Hematopoietic multipotent progenitor cell treated with erythropoietin and hydrocortisone succinate and interleukin-3 and kit ligand, for 6 days (in vitro differentiated cells): Measurements from ENCODE around the gene ENDOV.

Experiments used
- DNase-seq: peaks from one replicate; pipeline ENCODE4 v3.0.0-alpha.2; 2015

The ENDOV gene

GRCh38 chr17:80471922-80472321 is 57.0 kb downstream of the ENDOV start:
- DNase-seq = no peak

DNA sequence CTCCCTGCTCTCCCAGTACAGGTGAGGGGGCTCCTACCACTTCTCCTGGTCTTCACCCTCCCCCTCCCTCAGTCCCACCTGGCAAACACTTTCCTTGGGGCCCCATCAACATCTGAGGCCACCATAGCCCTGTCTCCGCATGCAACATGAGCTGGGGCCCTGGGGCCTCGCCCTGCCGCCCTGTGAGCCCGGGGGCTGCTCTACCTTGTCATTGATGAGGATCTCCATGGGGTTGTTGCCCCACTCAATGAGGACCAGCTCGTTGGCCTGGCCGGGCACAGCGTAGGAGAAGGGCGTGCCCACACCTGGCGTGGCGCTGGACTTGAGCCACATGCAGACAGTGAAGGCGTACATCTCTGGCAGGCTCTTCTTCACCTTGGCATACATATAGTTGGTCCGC is 58.0 kb downstream of the ENDOV start:
- DNase-seq = no peak

DNA sequence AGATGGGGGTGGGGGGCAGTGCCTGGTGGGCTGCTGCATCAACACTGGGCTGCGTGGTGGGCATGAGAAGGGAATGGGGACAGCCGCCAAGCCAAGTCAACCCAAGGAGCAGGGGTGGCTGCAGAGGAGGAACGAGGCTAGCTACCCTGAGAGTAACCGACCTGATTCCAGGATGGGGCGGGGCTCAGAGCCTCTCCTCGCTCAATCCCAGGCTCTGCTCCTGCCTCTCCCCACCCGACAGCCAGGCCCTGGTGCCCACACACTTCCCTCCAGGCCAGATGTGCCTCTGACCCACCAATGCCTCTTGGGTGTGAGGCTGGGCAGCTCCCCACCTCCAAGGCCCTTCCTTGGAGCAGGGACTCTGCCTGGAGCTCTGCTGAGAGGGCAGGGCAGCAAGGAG is 58.7 kb downstream of the ENDOV start:
- DNase-seq = no peak

DNA sequence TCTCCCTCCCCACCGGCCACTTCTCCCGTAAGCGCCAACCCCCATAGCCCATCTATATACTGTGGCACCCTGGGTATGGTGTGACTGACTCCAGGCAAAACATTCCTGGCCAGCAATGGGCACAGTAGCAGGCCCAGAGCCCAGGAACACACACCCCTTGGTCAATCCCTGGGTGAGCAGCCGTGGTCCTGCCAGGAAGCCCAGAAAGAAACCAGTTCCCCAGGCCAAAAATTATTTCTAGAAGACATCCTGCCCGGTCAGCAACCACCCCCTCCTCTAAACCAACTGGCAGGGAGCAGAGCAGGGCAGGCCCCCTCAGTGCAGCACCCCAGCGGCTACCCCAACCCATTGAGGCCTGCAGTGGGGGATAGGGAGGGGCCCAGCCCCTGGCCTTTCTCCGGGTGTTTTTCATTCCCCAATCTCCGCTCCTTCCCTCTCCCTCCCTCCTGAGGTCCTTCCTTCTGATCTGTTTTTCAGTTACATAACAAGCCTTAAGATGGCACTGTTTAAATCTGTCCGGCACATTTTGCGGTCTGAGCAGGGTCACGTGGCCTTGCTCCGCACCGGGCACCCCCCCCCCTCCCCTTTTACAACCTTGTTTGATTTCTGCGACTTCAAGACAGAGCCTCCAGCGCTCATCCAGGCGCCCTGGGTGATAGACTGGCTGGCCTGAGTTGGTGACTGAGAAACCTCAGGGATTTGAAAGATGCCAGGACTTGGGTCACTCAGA is 59.4 kb downstream of the ENDOV start:
- DNase-seq = peak; percentile 62

GRCh38 chr17:80474961-80475909 is 60.3 kb downstream of the ENDOV start:
- DNase-seq = no peak

DNA sequence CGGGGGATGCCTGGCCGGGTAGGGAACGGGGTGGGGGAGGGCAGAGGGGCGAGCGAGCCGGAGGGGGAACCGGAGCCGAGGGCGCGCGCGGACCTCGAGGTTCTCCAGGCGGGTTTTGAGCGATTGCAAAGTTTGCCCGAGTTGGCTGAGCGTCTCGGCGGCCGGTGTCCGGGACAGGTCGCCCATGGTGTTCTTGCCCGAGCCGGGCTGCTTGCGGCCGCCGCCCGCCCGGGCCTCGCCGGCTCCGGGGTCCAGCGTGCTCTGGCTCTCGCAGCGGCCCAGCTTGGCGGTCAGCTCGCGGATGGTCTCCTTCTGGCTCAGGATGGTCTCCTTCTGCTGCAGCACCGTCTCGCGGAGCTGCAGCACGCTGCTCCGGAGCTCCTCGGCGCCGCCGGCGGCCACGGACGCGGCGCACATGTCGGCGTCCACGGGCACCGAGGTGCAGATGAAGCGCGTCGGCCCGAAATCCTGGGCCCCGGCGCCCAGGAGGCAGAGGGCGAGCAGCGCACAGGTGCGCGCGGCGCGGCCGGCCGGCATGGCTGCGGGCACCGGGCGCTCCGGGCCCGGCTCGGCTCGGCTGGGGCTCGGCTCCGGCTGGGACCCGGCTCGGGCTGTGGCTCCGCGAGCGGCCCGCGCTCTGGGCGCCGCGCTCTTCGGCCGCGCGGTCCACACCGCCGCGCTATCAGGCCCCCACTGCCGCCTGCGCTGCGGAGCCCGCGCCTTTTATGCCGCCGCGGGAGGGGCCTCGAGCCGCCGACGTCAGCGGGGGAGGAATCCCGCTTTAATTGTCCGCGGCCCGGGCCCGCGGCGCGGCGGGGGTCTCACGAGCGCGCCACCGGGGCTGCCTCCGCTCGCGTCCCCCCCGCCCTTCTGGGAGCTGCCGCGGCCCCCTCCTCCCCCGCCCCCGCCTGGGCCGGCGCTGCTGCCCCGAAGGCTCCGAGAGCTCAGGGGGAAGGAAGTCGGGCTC is 61.2 kb downstream of the ENDOV start, which contains the start of gene NPTX1:
Gene NPTX1, minus strand, starts transcription at position 698 of the 967 bp plus-strand sequence. Its CDS starts 161 bp downstream, at position 537.
- no peak for DNase-seq

DNA sequence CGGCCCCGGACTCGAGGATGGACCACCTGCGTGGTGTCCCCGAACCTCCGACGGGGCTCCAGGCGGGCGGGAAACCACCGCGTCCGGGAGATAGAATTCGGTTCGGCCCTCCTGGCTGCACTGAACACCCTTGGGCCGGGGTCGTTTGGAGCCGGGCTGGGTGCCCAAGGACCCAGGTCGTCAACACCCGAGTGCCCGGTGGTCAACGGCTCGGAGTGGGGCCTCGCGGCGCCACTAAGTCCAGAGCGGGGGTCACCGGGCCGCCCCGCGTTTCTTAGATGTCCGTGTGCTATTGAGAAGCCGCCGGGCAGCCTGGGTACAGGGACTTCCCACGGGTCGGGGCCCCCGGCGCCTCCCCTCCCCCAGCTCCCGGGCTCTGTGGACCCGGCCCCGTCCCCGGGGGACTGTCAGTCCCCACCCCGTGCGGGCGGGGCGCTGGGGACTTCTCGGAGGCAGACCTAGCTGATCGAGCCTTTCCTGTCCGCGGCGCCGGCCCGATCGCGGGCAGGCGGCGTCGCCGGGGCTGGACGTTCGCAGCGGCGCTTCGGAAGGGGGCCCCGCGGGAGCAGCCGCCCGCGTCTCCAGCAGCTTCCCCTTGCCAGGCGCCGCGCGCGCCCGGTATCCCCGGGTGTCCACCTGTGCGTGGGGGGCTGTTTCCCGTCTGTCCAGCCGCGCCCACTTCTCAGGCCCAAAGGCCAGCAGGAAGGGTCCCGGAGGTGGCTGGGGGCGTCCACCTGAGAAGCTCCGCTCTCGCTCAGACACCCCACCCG is 62.1 kb downstream of the ENDOV start:
- no peak for DNase-seq

DNA sequence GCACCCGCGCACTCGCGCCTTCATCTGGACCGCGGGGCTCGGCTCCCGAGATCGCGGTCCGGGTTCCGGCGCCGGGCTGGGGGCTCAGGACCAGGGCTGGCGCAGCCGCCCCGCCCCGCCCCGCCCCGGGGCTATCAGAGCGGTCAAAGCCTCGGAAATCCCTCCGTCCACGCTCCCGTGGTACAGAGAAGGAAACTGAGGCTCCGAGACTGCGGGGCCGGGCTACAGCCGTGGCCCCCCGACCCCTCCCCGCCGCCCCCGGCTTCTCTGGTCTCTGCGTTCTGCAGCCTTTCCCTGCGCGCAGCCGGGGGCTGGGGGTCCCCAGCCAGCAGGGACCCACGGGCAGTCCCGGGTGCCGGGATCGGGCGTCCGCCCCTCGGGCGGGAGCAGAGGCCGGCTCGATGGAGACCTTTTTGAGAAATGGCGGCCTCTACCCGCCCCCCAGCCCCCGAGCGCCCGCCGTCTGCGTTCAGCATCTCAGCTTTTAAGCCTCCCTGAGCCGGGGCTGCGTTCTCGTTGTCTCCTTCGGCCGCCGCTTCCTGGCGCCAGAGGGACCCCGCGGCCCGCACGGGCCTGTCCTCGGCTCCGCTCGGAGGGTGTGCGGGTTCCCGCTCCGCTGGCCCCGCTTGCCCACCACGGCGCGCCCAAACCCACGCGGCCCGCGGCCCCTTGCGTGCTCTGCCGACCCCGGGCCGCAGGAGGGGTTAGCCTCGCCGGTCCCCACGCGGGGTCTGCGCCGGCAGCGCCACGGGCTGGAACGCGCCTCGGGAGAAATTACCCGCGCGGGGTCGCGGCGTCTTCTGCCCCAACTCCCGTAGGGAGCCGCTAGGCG is 62.9 kb downstream of the ENDOV start:
- peak; percentile 70 for DNase-seq

- no peak for DNase-seq
These were observed 63.7 kb downstream of the ENDOV start for GRCh38 chr17:80478487-80479245.

- no peak for DNase-seq
These were observed 64.2 kb downstream of the ENDOV start for GRCh38 chr17:80479246-80479566.

DNA sequence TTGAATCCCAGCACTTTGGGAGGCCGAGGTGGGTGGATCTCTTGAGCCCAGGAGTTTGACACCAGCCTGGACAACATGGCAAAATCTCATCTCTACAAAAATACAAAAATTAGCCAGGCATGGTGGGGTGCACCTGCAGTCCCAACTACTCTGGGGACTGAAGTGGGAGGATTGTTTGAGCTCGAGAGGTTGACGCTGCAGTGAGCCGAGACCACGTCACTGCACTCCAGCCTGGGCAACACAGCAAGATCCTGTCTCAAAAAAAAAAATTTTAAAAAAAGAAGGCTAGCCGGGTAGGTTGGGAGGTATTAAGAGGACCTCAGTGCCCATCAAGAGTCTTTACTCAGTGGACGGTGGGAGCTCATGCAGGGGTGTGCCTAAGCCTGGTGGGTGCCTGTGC is 65.3 kb downstream of the ENDOV start:
- DNase-seq = no peak

GRCh38 chr17:80481284-80482057 is 66.5 kb downstream of the ENDOV start:
- DNase-seq = no peak

DNA sequence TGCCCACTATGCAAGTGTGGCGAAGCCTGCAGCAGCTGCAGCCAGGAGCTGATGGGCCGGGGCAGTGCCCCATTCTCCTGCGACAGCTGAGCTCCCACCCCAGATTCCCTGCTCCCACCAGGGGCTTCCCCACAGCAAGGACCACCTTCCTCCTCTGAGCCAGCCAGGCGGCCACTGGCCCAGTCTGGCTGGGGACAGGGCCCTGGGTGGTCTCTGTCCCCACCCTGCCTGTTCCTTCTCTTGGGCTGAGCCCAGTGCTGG is 67.0 kb downstream of the ENDOV start:
- DNase-seq = no peak

- no peak for DNase-seq
These were observed 67.8 kb downstream of the ENDOV start for GRCh38 chr17:80482555-80483308.

- no peak for DNase-seq
These were observed 70.9 kb downstream of the ENDOV start for GRCh38 chr17:80485846-80486245.

- no peak for DNase-seq
These were observed 71.7 kb downstream of the ENDOV start for GRCh38 chr17:80486692-80487091.

GRCh38 chr17:80487511-80487910 is 72.5 kb downstream of the ENDOV start:
- DNase-seq = no peak
